ENCODE results near the gene PTRH2. TPM values are rescaled to one million over a fixed set of nuclear protein-coding genes. Genes with fewer than 3 reads are reported as not detected.

PTRH2 gene
- total and polyA plus RNA-seq, 2 of the 8 experiments (the other 6 are each of a cell fraction or from before 2014, with no cell fraction given) = 39.4 to 43.2 TPM

DNA sequence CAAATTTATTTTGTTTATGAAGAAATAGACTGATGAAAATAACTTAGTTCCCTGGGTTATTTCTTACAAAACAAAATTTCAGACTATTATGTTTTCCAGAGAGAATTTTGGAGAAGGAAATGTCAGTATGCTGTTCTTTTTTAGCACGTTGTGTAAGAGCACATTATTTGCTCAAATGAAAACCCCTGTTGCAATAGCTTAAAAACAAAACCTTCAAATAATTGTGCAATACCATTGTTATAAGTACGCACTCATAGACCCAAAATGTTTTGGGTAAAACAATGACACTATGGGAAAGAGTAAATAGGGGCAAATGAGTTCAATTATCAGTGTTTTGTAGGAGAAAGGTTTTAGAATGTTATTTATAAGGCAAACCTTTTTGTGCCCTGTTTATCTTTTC is 18.5 kb upstream of the PTRH2 start:
- ChIA-PET CTCF (ENCODE audit: partially characterized antibody) (interaction anchor here (1.0 to 1.5 kb wide), 2 partner anchors 14 to 21 kb away, joined by 3 to 9 read pairs; no protein-coding TSS in a partner anchor), POLR2A (ENCODE audit: partially characterized antibody) (no interaction called here)
- Histone ChIP-seq H3K9me3 (ENCODE audit: insufficient read depth in 2 of 2, low read depth in 1 of 2, low read length in 1 of 2) (no peaks in the 10 kb centered on the region), H3K27me3 (replicated peaks in 1 of 4; ENCODE audit: control insufficient read depth in 3 of 4, extremely low read depth in 1 of 4, insufficient read depth in 3 of 4, low read length in 3 of 4) (no peaks in the 10 kb centered on the region), H3K4ac (replicated peaks; ENCODE audit: insufficient read length, low read depth, low read length) (no peak overlapping the region), H4K8ac (ENCODE audit: extremely low read depth, insufficient read depth, low read length) (no peak overlapping the region), H3K4me2 (ENCODE audit: insufficient read depth in 1 of 2, low read depth in 2 of 2, low read length in 2 of 2) (no peak overlapping the region), H3K23me2 (ENCODE audit: low read depth, low read length) (no peaks in the 10 kb centered on the region), H3K27ac (ENCODE audit: low read depth, low read length) (no peak overlapping the region), H3K18ac (ENCODE audit: extremely low read depth, low read length) (no peak overlapping the region), H3K4me1 (replicated peaks in 1 of 4; ENCODE audit: control insufficient read depth in 3 of 4, insufficient read depth in 4 of 4, low read length in 3 of 4) (0 out of 7 replicates have a peak, but pooled peaks cover 0 to 2% (median 0%) of the 10 kb centered on the region in 4 experiments), H3K9ac (replicated peaks in 1 of 4; ENCODE audit: extremely low read depth in 1 of 4, low read depth in 3 of 4, low read length in 3 of 4) (no peak overlapping the region), H3K56ac (replicated peaks; ENCODE audit: insufficient read length, low read depth, low read length) (no peak overlapping the region), H4K5ac (ENCODE audit: insufficient read length, low read depth, low read length) (no peak overlapping the region), H3K79me1 (ENCODE audit: low read depth, low read length) (no peaks in the 10 kb centered on the region; the same call in 1 of the 2 replicates), H3K14ac (ENCODE audit: insufficient read length) (no peak overlapping the region), H3K79me2 (ENCODE audit: control insufficient read depth in 1 of 2, insufficient read depth in 2 of 2, low read length in 2 of 2) (peaks cover 0 to 26% of the 10 kb centered on the region in 2 experiments; a peak in 2 of 4 replicates), H4K20me1 (replicated peaks in 1 of 2; ENCODE audit: control insufficient read depth in 1 of 2, insufficient read depth in 2 of 2, low read length in 2 of 2) (no peaks in the 10 kb centered on the region), H2AK5ac (ENCODE audit: low read depth, low read length) (no peak overlapping the region), H2BK20ac (ENCODE audit: low read length) (no peak overlapping the region), H4K91ac (replicated peaks; ENCODE audit: insufficient read length, low read length) (no peak overlapping the region), H3K4me3 (ENCODE audit: extremely low read depth in 1 of 4, insufficient read depth in 2 of 4, low read depth in 3 of 4, low read length in 4 of 4) (no peak overlapping the region), H2AFZ (ENCODE audit: low read length) (no peak overlapping the region), H2BK5ac (ENCODE audit: low read depth, low read length) (no peak overlapping the region), H2BK15ac (ENCODE audit: low read length) (no peak overlapping the region), H3K23ac (ENCODE audit: insufficient read length) (no peak overlapping the region), H3K36me3 (ENCODE audit: control insufficient read depth in 2 of 4, insufficient read depth in 4 of 4, low read length in 3 of 4) (no peaks in the 10 kb centered on the region), H2BK12ac (ENCODE audit: low read depth, low read length) (no peak overlapping the region), H2BK120ac (replicated peaks; ENCODE audit: low read depth, low read length) (no peak overlapping the region)
- no peak for DNase-seq (ENCODE audit: low read depth in 1 of 2, low spot score in 2 of 2)
- no peak for FAIRE-seq
- WGBS, 2 experiments (ENCODE audit: extremely low coverage in 1 of 2, insufficient coverage in 1 of 2, insufficient read length in 1 of 2, insufficient replicate concordance in 2 of 2, low coverage in 1 of 2, low lambda C conversion rate in 2 of 2, missing lambda C conversion rate in 1 of 2) = 86% methylated on average over 2 of the region's 2 CpGs; no CpG with 5 or more reads in 1 of the 2 experiments
- TF ChIP-seq NRF1 (IDR thresholded peaks at IDR 0.05; ENCODE audit: low read depth, low read length) (no peak), EZH2 (IDR thresholded peaks at IDR 0.05; ENCODE audit: low read depth, low read length, severe bottlenecking) (no peak), KDM5A (IDR thresholded peaks at IDR 0.05; ENCODE audit: low read length) (no peak), YY1 (IDR thresholded peaks at IDR 0.05; ENCODE audit: low read depth, low read length) (no peak), POLR2AphosphoS5 (IDR thresholded peaks at IDR 0.05; ENCODE audit: low read depth, low read length) (no peak), BRCA1 (IDR thresholded peaks at IDR 0.05; ENCODE audit: low read depth, low read length) (no peak), CREB1 (IDR thresholded peaks at IDR 0.05) (no peak), EP300 (IDR thresholded peaks at IDR 0.05; ENCODE audit: borderline replicate concordance in 1 of 2, low read depth in 2 of 2, low read length in 2 of 2) (no peak), SP4 (IDR thresholded peaks at IDR 0.05; ENCODE audit: low read length) (no peak), HDAC6 (IDR thresholded peaks at IDR 0.05; ENCODE audit: low read depth, low read length) (no peak), RFX5 (IDR thresholded peaks at IDR 0.05; ENCODE audit: borderline replicate concordance, low read depth, low read length) (no peak)

Measured in H1 (cell line).